TTC549 (cell line): ENCODE results near the gene TMEM242.
"Not testable (repeated sequence)": the region's sequence is repeated elsewhere in the genome, so short reads cannot be mapped to it uniquely, and the experiment has no call there.

ENCODE experiments used
- FAIRE-seq: peaks from 2 replicates; lab custom pipeline; 2012; peaks lifted over from hg19 to GRCh38; lab: Jason Lieb, UNC

Gene TMEM242

GRCh38 chr6:157323966-157324300, 614 bp upstream of the TMEM242 start:
- FAIRE-seq = no peak

- FAIRE-seq = no peak
Measured at GRCh38 chr6:157322792-157323254, 496 bp downstream of the TMEM242 start.

DNA sequence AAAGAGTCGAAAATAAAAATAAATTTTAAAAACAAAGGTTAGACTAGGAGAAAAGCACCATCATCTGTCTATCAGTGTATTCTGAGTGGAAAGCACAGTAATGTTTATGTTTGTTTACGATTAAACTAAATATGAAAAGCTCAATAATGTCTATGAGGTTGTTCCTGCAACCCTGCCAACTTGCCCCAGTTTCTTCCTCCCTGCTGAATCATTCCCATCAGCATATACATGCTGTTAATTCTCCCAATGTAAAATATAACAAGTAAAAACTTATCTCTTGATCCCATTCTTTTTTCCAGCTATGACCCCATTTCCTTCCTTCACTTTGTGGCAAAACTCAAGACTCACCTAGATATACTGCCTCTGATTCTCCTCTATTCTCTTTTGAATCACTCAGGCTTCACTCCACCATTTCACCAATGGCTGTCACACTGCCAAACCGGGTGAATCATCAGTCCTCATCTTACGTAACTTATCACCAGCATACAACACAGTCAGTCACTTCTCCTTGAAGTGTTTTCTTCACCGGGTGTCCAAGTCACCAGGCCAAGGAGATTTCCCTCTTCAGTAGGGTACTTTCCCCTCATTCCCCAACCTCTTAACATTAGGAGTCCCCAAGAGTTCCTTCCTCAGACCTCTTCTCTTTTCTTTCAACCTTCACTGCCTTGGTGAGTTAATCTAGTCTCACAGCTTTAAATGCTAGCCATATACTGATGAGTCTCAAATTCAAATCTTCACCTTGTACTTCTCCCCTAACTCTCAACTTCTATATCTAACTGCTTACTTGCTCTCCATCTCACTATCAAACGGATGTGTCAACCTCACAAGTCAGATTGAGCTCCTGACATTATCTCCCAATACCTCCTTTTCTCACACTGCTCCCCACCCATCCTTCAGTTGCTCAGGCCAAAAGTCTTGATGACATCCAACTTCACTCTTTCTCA, 6.2 kb downstream of the TMEM242 start:
- no peak for FAIRE-seq

DNA sequence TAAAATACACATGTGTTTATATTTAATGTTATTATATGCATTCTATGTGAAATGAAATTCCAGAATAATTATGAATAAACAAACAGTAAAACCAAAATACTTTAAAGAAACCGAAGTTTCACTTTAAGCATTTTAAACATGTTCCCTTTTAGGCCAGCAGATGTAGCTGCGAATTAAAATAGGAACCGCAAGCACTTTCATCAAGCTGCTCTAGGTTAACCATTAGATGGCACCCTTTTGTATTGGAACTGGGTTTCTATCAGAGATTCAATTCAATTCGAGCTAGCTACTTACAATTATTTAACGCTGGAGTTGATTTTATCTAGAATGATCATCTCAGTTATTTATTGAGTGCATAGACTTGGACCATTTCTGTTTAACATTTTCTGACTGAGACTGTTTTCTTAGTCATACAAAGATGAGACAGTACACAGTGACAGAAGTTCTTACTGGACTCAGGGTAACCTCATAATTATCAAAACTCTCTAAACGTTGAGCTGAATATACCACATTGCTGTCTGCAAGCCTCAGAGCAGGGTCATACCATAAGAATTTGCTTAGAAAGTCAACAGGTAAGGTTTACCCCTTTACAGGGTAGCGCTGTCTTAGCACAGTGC, 8.5 kb downstream of the TMEM242 start:
- no peak for FAIRE-seq

DNA sequence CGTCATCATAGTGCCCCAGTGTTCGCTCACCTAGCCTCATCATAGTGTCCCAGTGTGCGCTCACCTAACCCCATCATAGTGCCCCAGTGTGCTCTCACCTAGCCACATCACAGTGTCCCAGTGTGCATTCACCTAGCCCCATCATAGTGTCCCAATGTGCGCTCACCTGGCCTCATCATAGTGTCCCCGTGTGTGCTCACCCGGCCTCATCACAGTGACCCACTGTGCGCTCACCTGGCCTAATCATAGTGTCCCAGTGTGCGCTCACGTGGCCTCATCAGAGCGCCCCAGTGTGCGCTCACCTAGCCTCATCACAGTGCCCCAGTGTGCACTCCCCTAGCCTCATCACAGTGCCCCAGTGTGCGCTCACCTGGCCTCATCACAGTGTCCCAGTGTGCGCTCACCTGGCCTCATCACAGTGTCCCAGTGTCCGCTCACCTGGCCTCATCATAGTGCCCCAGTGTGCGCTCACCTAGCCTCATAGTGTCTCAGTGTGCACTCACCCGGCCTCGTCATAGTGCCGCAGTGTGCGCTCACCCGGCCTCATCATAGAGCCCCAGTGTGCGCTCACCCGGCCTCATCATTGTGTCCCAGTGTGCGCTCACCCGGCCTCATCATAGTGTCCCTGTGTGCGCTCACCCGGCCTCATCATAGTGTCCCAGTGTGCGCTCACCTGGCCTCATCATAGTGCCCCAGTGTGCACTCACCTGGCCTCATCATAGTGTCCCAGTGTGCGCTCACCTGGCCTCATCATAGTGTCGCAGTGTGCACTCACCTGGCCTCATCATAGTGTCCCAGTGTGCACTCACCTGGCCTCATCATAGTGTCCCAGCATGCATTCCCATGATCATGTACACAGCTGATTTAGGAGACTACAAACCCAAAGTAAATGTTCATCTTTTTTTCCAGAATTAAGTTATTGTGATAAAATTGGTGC, 9.5 kb downstream of the TMEM242 start:
- no peak for FAIRE-seq

DNA sequence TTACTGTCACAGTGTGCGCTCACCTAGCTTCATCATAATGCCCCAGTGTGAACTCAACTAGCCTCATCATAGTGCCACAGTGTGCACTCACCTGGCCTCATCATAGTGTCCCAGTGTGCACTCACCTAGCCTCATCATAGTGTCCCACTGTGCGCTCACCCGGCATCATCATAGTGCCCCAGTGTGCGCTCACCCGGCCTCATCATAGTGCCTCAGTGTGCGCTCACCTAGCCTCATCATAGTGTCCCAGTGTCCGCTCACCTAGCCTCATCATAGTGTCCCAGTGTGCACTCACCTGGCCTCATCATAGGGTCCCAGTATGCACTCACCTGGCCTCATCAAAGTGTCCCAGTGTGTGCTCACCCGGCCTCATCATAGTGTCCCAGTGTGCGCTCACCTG, 10.6 kb downstream of the TMEM242 start:
- no peak for FAIRE-seq

DNA sequence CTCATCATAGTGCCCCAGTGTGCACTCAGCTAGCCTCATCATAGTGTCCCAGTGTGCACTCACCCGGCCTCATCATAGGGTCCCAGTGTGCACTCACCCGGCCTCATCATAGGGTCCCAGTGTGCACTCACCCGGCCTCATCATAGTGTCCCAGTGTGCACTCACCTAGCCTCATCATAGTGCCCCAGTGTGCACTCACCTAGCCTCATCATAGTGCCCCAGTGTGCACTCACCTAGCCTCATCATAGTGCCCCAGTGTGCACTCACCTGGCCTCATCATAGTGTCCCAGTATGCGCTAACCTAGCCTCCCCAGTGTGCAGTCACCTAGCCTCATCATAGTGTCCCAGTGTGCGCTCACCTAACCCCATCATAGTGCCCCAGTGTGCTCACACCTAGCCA, 12.6 kb downstream of the TMEM242 start:
- FAIRE-seq = not testable (repeated sequence)

- no peak for FAIRE-seq
Measured at GRCh38 chr6:157307661-157308060, 15.7 kb downstream of the TMEM242 start.

DNA sequence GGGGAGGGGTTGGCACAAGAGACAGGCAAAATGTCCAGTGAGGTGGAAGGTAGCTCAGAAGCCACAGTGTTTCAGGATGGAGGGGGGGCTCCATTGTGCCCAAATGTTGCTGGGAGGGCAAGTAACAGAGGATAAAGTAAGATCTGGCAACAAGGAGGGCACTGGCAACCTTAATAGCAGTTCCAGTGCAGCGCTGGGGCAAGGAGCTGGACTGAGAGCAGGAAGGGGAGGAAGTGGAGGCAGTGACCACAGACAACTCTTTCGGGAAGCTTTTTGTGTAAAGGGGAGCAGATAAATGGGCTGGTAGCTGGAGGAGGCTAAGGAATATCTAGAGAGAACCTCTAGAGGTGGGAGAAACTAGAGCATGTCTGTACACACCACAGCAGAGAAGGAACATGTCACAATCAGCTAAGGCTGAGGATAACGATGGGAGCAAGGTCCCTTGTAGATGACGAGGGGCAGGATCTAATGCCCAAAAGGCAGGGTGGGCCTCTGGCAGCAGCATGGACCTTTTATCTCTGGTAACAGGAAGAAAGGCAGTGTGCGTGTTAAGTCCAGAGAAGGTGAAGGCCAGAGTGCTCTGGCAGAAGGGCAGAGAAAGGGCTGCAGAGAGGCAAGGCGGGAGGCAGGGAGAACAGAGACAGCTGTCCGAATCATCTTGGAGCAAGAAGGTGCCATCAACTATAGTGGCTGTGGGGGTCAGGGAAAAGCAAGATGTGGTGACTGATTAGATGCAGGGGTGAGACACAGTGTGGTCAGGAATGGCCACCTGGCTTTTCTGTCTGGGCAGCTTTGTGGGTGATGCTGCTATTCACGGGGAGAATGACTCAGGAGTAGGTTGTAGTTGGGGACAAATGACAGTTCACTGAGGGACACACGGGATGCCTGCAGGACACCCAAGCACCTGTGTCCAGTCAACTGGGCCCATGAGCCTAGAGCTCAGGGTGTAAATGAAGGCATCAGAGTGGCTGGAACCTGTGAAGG, 17.4 kb downstream of the TMEM242 start:
- no peak for FAIRE-seq

GRCh38 chr6:157304899-157305663, 18.2 kb downstream of the TMEM242 start:
- FAIRE-seq = no peak

GRCh38 chr6:157302736-157303135, 20.6 kb downstream of the TMEM242 start:
- no peak for FAIRE-seq

DNA sequence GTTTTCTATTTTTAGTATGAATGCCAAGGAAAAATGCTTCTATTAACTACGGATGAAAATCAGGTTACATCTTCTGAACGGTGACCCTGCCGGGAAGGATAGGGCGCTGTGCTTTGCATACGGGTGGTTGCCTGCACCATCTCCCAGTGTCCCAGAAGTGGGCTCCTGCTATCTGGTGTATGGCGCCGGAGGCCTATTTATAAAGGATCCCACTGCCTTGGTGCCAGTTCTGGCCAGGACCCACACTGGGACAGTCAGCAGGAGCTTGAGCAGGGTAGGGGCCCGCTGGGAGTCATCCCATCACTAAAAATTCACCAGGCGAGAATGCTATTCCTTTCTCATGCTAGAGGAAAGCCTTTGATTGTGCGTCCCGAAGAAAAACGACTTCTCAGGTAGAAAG, 22.9 kb downstream of the TMEM242 start:
- no peak for FAIRE-seq

- FAIRE-seq = no peak
Measured at GRCh38 chr6:157300006-157300405, 23.3 kb downstream of the TMEM242 start.

DNA sequence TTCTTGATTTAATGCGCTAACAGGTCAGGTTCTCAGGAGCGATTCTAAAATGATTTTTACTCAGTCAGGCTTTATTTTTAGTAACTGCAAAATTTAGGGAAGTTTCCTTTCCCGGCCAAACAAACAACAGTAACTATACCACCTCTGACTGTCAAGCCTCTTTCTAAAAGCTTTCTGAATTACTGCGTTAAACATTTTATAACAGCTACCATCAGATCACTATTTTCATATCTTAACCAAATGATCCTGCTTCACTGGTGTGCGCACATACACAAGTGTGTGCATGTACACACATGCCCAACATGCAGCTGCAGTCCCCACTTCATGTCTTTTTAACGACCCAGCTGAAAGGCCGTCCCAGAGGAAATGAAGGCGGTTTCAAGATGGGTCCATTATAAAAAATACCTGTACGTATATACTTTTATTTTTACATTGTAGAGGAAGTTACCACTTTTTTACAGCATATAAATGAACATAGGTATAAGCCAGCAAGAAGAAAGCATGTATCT, 25.0 kb downstream of the TMEM242 start:
- FAIRE-seq = no peak

DNA sequence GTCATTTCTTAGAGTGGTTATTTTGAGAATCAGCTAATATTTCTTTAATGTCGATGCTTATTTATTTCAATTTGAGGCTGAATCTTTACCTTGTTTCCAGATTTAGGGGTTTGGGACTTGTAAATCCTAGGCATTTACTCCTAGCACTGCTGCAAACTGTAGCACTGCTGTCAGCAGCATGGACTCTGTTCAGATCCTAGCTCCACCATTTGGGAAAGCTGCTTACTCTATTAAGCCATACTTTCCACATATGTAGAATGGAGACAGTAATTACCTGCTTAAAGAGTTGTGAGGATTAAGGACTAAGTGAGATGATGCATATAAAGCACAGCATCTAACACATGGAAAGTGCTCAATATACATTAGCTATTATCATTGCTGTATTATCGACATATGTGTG, 28.7 kb downstream of the TMEM242 start:
- no peak for FAIRE-seq

DNA sequence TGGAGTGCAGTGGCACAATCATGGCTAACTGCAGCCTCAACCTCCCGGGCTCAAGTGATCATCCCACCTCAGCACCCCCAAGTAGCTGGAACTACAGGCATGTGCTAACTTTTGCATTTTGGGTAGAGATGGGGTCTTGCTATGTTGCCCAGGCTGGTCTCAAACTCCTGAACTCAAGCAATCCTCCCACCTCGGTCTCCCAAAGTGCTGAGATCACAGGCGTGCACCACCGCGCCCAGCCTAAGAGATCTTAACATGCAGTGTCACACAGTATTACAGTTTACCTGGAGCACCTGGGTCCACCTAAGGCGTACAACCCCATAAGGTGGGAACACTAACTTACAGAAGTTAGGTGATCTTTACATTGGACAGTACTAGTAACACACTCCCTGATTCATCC, 29.5 kb downstream of the TMEM242 start:
- FAIRE-seq = no peak

DNA sequence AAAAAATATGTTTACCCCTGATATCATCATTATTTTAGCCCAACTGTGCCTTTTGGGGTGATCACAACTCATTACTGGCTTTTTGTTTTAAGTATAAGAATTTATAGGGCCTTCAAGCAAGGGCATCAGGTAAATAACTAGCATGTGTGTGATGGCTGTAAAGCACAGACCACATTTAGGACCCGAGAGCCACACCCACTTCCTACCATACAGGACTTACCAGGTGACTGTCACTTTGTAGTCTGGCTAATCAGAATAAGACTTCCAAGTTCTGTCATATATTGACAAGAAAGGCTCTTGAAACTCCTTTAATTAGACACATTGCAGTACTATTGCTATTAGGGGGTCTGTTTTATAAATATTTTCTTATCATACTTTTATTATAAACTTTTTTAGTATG, 31.1 kb downstream of the TMEM242 start:
- FAIRE-seq = no peak

GRCh38 chr6:157291356-157291755, 32.0 kb downstream of the TMEM242 start:
- FAIRE-seq = no peak

- no peak for FAIRE-seq
Measured at GRCh38 chr6:157290797-157291196, 32.5 kb downstream of the TMEM242 start.

DNA sequence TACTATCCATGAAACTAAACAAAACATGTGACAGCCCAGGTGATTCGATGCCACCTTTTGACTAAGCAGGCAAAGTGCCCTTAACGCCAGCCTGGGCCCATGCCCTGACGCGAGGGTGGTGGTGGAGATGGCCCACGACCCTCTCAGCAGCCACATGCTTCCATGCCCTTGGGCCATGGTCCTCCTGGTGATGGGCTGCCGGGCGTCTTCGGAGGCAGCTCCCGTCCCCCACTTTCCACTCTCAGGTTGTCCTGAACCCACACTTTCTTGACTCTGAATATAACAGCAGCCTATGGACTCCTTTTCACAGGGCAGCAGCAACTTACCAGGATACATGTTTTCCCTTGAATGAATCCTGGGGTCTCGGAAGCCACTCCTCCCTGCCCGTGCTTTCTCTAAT, 33.6 kb downstream of the TMEM242 start:
- no peak for FAIRE-seq
